HG03039 (cell line): Measurements from ENCODE around the gene TCF4.

Experiments
- ATAC-seq: cut with Tn5 transposase; IDR thresholded peaks from one replicate; pipeline ENCODE4 v1.9.1; 2021; ENCODE audit warnings: mild to moderate bottlenecking, moderate library complexity; ENCODE audit not compliant: unreplicated experiment

Gene TCF4

DNA sequence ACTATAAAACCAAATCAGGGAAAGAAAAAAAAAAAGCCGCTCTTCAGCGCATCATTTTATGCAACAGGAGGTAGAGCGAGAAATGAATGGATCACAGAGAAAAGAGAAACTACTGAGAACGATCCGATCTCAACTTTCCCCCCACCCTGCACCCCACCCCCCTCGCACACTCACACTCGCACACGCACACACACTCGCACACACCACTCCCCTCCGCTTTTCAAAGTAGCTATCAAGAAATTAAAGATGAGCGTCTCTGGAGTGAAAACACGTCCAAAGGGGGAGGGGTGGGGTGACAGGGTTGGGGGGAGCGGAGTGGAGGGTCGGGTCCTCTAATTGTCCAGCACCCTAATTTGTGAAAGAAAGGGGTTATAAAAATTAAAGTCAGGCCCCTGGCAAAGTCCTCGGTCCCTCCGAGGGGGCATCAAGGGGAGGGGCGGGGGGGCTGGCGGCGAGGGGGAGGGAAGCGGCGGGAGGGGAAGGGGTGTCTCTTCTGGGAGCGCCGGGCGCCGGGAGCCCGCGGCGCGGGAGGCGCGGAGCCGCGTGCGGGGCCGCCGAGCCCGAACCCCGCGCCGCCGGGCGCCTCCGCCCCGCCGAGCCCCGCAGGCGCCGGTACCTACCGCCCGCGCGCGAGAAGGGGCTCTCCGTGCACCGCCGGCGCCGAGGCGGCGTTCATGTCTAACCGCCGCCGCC, 428 bp downstream of the TCF4 start:
- no peak for ATAC-seq

DNA sequence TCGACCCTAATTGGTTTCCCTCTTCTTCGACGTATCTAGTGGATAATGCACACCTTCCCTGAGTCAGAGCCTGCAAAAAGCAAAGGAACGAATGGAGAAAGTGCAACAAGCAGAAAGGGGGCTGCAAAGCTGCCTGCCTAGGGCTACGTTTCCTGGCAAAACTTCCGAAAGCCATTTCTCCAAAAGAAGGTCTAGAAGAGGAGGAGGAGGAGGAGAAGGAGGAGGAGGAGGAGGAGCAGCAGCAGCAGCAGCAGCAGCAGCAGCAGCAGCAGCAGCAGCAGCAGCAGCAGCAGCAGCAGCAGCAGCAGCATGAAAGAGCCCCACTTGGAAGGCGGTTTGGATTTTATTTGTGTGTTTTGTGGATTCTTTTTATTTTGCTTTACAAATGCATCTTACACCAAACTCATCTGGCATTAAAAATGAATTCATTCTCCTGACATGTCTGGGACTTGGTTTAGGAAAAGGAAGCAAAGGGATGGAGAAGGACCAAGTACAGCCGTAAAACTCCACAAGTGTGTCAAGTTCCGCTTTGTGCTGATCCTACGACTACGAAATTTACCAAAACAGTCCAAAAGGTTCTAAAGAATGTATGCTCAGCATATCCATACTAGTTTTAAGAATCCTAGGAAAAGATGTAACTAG, 2.0 kb downstream of the TCF4 start:
- ATAC-seq: no peak

DNA sequence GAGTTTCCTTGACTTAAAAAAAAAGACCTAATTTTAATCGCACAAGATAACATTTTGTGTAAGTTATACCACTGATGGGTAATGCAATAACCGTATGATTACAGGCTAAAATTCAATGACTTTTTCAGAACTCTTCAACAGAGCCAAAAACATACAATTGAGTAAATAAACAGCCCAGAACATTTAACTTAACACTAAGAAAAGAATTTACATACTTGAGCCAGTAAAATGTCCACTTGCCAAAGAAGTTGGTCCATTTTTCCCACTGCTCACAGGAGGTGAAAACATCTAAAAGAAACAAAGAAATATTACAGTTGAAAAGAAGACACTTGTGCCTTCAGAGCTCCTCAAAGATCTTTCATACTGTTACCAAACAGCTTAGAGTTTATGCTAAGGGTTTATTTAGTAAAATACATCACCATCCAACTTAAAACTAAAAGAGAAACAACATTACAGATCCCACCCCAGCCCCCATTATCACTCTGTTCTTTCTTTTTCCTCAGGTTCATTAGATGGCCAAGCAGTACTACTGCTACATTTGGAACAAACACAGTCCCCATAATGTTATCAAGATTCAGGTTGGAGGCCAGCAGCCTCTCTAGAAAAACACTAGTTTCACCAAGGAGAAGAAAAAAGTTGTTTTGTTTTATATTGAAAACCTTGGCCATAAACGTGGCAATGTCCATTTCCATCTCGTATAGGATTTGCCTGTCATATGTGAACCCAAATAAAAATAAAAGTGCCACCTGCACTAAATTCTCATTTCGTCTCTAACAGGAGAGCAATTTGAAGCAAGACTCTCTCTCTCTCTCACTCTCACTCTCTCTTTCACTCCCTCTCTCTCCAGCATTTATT, 2.7 kb downstream of the TCF4 start:
- ATAC-seq: no peak

DNA sequence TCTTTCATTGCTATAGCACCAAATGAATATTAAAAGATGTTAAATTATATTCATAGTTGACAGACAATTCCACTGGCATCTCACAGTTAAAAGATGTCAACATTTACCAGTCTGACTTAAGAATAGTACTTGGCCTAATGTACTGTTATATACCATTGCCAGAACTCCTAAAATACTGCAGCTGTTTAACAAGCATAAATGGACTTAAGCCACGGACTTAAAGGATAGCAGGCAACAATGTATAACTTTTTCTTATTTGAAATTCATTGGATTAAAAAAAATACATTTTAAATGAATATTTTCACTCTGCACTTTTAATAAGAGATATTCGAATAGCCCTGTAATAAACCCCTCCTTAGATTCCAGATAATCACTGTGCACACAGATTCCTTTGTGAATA, 3.8 kb downstream of the TCF4 start:
- ATAC-seq: no peak

DNA sequence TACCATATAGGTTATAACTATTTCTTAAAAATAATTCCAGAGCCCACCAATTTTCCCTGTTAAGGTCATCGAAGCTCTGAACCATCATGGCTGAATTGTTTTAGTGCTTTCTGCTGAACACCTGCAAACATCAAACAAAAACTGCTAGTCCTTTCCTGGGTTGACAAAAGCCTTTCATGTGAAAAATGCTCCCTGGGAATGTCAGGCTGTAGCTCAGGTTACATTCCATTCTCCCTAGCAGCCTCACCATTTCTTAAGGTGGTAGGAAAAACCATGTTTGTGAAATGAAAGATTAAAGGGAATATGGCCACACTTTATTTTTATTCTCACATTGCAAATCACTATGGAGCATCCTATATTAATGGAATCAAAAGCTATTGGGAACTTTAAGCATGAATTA, 5.7 kb downstream of the TCF4 start:
- ATAC-seq: no peak

DNA sequence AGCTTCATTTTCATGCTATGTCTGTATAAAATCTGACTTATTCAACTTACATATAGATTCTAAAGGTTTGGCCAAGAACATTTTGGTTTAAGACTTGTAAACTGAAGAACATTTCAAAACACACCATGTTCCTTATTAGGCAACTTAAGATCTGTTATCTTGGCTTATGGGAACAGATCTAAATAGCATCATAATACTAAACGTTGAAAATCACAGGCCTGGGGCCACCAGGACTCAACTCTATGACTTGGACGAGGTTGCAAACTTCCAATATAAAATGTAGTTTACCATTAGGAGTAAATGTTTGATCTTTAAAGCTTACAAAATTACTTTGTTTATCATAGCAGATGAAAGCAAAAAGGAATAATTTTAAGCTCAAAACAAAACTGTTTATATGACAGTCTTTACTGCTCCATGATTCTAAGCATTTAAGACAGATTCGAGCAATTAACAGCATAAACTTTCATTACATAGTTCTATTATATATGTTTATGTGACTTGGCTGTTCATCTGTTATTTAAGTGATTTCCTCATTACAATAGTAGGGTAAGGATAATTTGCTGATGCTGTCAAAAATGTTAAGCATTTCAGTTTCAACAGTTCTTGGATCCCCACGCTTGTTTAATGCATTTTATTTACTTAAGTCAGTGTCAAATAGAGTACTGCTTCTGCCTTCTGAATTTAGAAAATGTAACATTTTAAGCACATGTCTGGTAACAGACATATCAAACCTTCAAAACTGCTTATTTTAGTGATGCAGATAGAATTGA, 8.3 kb downstream of the TCF4 start:
- no peak for ATAC-seq

DNA sequence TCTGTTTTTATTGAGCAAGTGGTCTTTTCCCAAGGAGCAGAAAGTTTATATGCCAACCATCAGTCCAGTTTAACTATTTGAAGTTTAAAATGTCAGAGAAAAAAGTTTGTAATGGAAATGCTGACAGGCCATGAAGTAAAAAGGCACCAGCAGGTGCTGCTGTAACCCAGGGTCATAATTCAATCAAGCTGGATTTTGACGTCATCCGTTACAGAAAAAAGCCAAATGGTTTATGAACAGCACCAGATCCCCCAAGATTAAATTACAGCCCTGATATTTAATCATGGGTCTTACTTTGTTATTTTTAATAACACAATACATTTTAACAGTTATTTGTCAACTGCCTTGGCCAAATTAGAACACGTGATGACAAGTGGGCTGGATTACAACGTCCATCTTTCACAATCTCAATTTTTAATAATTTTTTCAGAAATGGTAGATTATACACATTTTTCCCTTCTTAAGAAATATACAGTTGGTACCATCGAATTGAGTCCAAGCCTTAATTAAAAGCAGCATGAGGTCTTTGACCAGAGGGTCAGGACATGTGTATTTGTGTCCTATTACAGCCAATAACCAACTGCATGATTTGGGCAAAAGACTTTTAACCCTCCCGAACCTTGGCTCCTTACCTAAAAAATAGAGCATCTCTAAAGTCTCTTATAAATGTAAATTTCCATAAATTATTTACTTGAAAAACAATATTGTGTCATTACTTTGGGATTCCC, 10.0 kb downstream of the TCF4 start:
- ATAC-seq: no peak

DNA sequence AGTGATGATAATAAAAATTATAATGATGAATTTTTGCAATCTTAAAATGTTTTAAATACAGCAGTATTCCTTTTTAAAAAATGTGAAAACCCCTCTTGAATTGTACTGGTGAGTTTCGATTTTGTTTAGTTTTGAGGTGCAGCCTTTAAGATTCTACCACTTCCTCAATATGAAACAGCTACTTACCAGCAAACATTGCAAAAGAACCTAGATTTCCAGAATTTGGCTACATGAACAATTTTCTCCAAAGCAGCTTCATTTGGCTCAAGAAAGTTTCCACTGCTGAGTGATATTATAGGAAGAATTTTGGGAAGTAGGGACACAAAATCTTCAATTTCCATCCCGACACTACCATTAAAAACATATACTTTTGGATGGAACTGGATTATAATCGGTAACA, 12.0 kb downstream of the TCF4 start:
- no peak for ATAC-seq

DNA sequence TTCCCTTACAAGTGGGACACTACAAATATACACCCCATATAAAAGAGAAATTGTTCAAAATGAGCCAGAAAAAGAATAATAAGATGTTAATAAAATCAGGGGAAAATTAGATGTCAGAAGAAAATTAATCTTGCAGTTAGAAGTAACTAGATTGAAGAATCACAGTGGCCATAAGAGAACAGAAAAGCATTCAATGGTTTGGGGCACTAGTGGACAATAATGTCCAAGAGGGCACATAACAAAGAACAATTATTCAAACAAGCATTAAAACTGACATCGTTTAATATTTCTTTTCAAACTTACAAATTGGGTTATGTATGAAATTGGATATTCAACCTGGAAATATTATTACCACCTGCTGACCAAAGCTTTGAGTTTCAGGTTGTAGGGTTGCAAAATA, 12.9 kb downstream of the TCF4 start:
- ATAC-seq: no peak

DNA sequence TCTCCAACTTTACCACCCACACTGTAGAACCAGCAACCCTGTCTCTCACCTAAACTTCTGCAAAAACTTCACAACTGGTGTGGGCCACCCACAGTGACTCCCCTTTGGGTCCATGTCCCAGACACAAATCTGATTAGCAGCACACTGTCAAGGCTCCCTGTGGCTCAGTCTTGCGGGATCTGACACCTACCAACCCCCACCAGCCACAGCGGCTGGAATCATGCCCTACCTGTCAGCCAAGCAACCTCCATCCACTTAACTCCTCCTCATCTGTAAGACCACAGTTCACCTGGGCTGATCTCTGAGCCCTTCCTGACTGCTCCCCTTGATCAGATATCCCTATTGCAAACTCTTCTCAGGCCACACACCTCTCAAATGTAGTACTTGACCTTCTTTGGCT, 14.6 kb downstream of the TCF4 start:
- ATAC-seq: no peak

DNA sequence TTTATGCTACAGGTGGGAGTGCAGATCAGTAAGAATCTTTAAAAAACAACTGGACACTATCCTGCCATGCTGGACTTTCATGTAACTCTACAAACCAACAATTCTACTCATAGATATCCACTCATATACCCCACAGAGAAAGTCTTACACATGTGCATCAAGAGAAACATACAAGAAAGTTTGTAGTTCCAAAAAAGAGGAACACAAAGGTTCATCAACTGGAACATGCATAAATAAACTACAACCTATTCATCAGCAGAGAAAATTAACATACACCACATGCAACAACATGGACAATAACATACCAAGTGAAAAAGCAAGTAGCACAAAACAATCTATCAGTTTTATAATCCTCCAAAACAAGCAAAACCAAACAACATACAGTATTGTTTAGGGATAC, 17.0 kb downstream of the TCF4 start:
- ATAC-seq: no peak

DNA sequence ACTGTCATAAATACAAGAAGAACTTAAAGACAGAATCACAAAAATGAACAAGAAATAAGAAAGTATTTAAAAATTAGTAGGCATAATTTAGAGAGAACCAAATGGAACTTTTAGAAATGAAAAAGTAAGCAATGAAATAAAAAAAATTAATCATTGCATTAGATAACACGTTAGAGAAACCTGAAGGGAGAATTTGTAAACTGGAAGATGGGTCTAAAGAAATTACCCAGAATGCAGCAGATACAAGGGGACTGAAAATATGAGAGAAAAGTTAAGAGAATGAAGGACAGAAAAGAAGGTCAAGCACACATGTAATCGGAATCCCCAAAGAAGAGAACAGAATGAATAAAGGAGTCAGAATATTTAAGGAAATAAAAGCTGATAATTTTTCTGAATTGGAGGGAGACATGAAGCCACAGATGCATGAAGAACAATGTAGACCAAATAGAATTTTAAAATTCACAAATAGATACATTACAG, 21.5 kb downstream of the TCF4 start:
- ATAC-seq: no peak

DNA sequence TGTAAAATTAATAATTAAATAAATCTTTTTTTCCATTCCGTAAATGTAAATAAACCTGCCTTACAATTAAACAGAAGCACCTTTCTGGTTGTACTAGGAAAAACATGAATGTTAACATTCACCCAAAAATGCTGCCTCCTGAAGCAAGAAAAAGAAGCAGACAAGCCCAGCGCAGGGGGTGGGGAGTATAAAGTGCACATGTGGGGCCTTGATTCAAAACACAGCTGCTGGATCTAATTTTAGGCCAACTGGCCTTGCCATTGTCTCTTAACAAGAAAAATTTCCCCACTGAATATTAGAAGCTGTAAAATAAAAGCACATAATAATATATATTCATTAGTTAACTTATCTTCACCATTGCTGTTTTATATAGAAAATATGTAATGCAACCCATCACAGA, 28.3 kb downstream of the TCF4 start:
- ATAC-seq: no peak

DNA sequence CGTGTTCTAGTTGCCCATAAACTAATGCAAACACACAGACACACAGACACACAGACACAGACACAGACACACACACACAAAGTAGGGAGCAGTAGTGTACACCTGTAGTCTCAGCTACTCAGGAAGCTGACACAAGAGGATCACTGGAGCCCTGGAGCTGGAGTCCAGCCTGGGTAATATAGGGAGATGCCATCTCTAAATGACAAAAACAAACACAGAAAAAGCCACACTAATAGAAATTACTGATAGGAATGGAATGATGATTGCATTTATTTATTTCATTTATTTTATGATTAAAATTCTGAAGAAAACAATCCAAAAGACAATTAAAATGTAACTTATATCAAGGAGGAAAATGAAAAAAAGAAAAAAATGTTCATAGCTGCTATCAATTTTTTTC, 30.8 kb downstream of the TCF4 start:
- no peak for ATAC-seq

DNA sequence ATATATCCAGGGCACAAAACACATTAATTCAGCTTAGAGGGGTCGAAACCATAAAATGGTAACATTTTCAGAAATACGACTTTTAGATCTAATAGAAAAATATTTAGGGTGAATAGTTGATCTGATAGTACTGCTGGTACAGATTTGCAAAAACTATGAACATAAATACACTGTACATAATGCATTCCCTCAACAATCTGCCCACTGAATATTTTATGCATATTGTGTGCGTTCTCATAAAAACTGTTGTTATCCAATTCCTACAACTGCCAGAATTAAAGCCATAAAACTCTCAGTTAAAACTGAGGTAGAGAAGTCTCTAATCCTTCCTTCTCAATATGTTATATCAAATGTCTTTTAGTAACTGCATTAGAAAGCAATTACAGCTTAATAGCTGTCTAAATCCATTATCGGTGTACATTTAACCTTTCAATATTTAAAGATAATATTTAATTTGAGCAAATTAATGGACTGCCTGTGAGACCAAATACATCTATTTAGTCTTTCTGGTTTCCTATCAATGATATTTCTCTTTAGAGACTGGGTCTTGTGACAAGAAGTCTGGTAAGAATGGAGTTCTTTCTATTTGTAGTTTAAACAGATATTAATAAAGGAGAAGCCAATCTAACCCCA, 32.5 kb downstream of the TCF4 start:
- no peak for ATAC-seq

DNA sequence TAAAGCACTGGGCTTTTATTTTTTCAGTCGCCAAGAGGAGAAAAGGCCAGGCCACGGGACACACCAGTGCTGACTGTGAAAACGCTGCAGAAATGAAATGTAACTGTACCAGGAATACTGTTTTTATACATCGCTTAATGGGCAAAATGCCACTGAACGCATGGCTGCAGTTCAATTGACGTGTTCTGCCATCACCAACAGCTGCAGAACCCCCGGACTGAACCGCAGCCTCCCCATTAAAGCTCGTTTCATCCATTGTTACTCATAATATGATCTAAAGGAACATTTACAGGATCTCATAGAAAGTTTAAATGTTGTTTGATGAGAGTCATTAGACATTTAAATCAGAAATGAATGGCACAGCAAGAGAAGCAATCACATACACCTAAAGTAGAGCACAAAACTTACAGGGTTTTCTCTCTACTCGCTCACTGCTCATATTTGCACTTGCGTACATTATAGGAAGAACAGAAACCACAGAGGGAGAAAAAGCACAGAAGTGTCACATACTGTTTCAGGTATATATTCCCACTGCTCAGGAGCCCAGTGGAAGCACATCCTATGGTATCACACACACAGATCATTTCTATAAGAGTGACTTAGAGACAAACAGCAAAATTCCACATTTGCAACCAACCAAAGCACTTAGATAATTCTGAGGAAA, 35.3 kb downstream of the TCF4 start:
- no peak for ATAC-seq

DNA sequence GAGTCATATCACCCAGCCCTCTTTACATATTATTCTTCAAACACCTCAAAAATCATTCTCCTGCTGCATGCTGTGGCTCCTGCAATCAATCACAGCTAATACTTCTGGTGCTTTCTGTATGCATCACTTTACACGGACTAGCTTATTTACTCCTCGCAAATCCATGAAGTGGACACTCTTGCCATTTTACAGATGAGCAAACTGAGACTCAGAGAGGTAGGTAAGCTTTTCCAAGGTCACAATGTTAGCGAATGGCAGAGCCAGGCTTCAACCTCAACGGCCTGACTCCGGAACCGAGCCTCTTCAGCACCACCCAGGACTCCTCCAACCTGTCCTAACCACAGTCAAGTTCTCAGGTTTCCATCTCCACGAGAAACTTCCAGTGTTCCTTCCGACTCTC, 36.8 kb downstream of the TCF4 start:
- no peak for ATAC-seq

DNA sequence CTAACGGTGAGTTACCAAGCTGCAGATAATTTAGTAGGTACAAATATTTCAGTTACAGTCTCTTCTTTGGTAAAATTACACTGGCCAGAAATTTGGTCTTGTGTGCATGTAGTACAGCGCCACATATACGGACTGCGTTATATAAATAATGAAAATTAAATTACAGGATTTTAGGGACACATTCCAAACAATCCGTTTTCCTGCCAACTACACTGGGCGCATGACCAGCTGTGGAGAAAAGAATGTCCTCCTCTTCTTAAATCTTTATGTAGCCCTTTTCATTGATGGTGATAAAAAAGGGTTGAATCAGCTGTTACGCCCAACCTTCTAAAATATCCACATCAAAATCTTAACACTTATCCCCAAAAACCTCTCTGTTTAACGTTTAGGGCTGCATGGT, 37.5 kb downstream of the TCF4 start:
- ATAC-seq: no peak

DNA sequence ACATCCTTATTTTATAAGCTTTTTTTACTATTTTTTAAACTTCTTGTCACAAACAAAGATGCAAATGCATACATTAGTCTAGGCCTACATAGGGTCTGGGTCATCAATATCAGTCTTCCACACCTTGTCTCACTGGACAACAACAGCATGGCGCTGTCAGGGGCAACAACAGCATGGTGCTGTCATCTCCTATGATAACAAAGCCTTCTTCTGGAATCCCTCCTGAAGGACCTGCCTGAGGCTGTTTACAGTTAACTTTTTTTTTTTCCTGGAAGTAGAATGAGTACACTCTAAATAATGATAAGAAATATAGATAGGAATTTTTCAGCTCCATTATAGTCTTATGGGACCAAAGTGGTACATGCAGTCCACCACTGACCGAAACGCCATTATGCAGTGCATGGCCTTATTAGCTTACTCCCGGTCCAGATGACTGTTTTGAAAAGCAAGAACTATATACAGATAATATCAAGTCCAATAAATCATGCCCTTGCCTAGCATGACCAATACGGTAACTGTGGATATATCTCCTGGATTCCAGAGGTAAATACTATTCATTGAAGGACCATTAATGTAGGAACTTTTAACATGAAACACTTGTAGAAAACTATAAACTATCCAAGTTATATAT, 38.4 kb downstream of the TCF4 start:
- ATAC-seq: no peak
